Measurements from ENCODE around the gene PAPLN. TPM values are rescaled to one million over a fixed set of nuclear protein-coding genes. Genes with fewer than 3 reads are reported as not detected.

PAPLN gene
- total RNA-seq, 3 donors from 2014 or later = 19.7 to 29.9 (median 23.8) TPM

GRCh38 chr14:73198253-73198652 lies 39.1 kb upstream of the PAPLN start:
- no peaks in the 10 kb centered on the region for H3K36me3 ChIP-seq
- intact Hi-C loops (cut with DNase I; ENCODE audit: low total_unique reads) = no loop called here

GRCh38 chr14:73203527-73203926 lies 33.8 kb upstream of the PAPLN start:
- intact Hi-C loops (cut with DNase I; ENCODE audit: low total_unique reads) = no loop called here
- H3K36me3 ChIP-seq = peaks cover 6% of the 10 kb centered on the region
- H3K9me3 ChIP-seq = no peaks in the 10 kb centered on the region
- DNase-seq (ENCODE audit: low spot score in 2 of 2) = no peak
- TF ChIP-seq POLR2AphosphoS5 (IDR thresholded peaks at IDR 0.05) = no peak
- no peak for TF ChIP-seq POLR2A (IDR thresholded peaks at IDR 0.05)
- no peak for TF ChIP-seq CTCF (IDR thresholded peaks at IDR 0.05)
- H3K27ac ChIP-seq = no peak overlapping the region
- no peaks in the 10 kb centered on the region for H3K27me3 ChIP-seq
- no peak overlapping the region for H3K4me3 ChIP-seq
- H3K4me1 ChIP-seq = no peaks in the 10 kb centered on the region

More at GRCh38 chr14:73198253-73198652, 39.1 kb upstream of the PAPLN start:
- H3K4me3 ChIP-seq = no peak overlapping the region
- DNase-seq (ENCODE audit: low spot score in 2 of 2) = no peak
- H3K27me3 ChIP-seq = no peaks in the 10 kb centered on the region
- no peaks in the 10 kb centered on the region for H3K4me1 ChIP-seq
- no peak for TF ChIP-seq POLR2A (IDR thresholded peaks at IDR 0.05)
- TF ChIP-seq CTCF (IDR thresholded peaks at IDR 0.05) = no peak
- no peak for TF ChIP-seq POLR2AphosphoS5 (IDR thresholded peaks at IDR 0.05)
- H3K27ac ChIP-seq = no peak overlapping the region
- H3K9me3 ChIP-seq = no peaks in the 10 kb centered on the region

GRCh38 chr14:73207615-73208014 lies 29.7 kb upstream of the PAPLN start:
- DNase-seq (ENCODE audit: low spot score in 2 of 2) = no peak
- TF ChIP-seq POLR2A (IDR thresholded peaks at IDR 0.05) = no peak
- no peak for TF ChIP-seq POLR2AphosphoS5 (IDR thresholded peaks at IDR 0.05)
- no peak for TF ChIP-seq CTCF (IDR thresholded peaks at IDR 0.05)
- intact Hi-C loops (cut with DNase I; ENCODE audit: low total_unique reads) = no loop called here
- H3K36me3 ChIP-seq = peaks cover 8% of the 10 kb centered on the region
- no peaks in the 10 kb centered on the region for H3K27me3 ChIP-seq
- H3K4me1 ChIP-seq = no peaks in the 10 kb centered on the region
- H3K9me3 ChIP-seq = no peaks in the 10 kb centered on the region
- H3K4me3 ChIP-seq = no peak overlapping the region
- no peak overlapping the region for H3K27ac ChIP-seq

GRCh38 chr14:73208390-73208789 lies 28.9 kb upstream of the PAPLN start:
- peaks cover 15% of the 10 kb centered on the region for H3K36me3 ChIP-seq
- no peaks in the 10 kb centered on the region for H3K9me3 ChIP-seq
- no peaks in the 10 kb centered on the region for H3K27me3 ChIP-seq
- intact Hi-C loops (cut with DNase I; ENCODE audit: low total_unique reads) = no loop called here
- no peaks in the 10 kb centered on the region for H3K4me1 ChIP-seq
- no peak overlapping the region for H3K4me3 ChIP-seq
- TF ChIP-seq POLR2A (IDR thresholded peaks at IDR 0.05) (no peak), POLR2AphosphoS5 (IDR thresholded peaks at IDR 0.05) (no peak), CTCF (IDR thresholded peaks at IDR 0.05) (no peak)
- no peak for DNase-seq (ENCODE audit: low spot score in 2 of 2)
- no peak overlapping the region for H3K27ac ChIP-seq

GRCh38 chr14:73208846-73209245 lies 28.5 kb upstream of the PAPLN start:
- Histone ChIP-seq H3K27ac (no peak overlapping the region), H3K4me1 (no peaks in the 10 kb centered on the region), H3K4me3 (no peak overlapping the region), H3K36me3 (peaks cover 15% of the 10 kb centered on the region), H3K27me3 (no peaks in the 10 kb centered on the region), H3K9me3 (no peaks in the 10 kb centered on the region)
- intact Hi-C loops (cut with DNase I; ENCODE audit: low total_unique reads) = no loop called here
- TF ChIP-seq POLR2AphosphoS5 (IDR thresholded peaks at IDR 0.05) (no peak), CTCF (IDR thresholded peaks at IDR 0.05) (no peak), POLR2A (IDR thresholded peaks at IDR 0.05) (no peak)
- no peak for DNase-seq (ENCODE audit: low spot score in 2 of 2)
